ENCODE results near the gene NRG3. TPM values are rescaled to one million over a fixed set of nuclear protein-coding genes. Genes with fewer than 3 reads are reported as not detected.

Gene NRG3
- total RNA-seq, 6 experiments from 2014 or later = 0.34 to 0.99 (median 0.75) TPM

DNA sequence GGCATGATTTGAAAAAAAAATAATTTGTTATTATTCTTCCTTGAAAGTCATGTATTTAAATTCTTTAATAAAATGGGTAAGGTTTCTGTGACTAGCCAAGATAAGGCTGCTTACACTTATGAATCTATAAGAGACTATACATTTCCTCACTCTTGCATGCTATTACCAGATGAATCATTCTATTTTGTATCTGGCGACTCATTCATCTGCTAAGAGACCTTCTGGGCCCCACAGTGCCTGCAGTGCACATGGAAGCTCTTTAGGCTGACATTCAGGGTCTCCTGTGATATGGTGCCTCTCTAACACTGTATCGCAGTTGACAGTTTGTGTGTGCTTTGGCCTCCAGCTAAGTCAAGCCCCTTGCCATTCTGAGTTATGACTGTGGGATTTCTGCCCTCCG lies 121.9 kb downstream of the NRG3 start:
- DNase-seq (no peak), ATAC-seq (no peak)
- Histone ChIP-seq H3K27ac (no peak overlapping the region), H3K27me3 (no peaks in the 10 kb centered on the region), H3K4me3 (no peak overlapping the region), H3K4me1 (no peaks in the 10 kb centered on the region), H3K9me3 (no peaks in the 10 kb centered on the region), H3K36me3 (no peaks in the 10 kb centered on the region)
- no peak for TF ChIP-seq POLR2A (IDR thresholded peaks at IDR 0.05)
- no peak for TF ChIP-seq CTCF (IDR thresholded peaks at IDR 0.05)
- 89% methylated on average over 3 of the region's 3 CpGs for WGBS (ENCODE audit: insufficient coverage, low coverage, low lambda C conversion rate, missing lambda C conversion rate)
- intact Hi-C loops (cut with DNase I) = no loop called here

DNA sequence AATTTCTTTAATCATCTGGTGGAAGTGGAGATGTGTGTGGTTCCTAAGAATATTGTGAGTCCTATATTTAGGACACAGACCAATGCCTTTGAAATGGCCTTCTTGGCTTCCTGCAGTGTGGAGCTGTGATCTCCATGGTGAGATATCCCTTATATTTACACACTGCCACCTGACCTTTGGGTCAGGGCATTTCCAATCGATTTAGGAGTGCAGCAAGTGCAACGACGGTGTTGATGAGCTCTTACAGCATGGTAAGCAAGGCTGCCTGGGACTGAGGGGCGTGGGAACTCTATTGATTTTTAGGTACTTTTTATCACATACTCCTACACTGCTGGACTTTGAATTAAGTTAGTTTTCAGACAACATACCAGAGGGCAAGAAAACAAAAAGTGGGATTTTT lies 146.0 kb downstream of the NRG3 start:
- Histone ChIP-seq H3K27ac (no peak overlapping the region), H3K4me3 (no peak overlapping the region), H3K9me3 (no peaks in the 10 kb centered on the region), H3K36me3 (no peaks in the 10 kb centered on the region), H3K4me1 (no peaks in the 10 kb centered on the region), H3K27me3 (no peaks in the 10 kb centered on the region)
- intact Hi-C loops (cut with DNase I) = no loop called here
- DNase-seq = no peak
- WGBS (ENCODE audit: insufficient coverage, low coverage, low lambda C conversion rate, missing lambda C conversion rate) = 10% methylated on average over 4 of the region's 4 CpGs
- TF ChIP-seq POLR2A (IDR thresholded peaks at IDR 0.05) (no peak), CTCF (IDR thresholded peaks at IDR 0.05) (no peak)
- peak in 1 of 4 donors; percentile 67 for ATAC-seq

DNA sequence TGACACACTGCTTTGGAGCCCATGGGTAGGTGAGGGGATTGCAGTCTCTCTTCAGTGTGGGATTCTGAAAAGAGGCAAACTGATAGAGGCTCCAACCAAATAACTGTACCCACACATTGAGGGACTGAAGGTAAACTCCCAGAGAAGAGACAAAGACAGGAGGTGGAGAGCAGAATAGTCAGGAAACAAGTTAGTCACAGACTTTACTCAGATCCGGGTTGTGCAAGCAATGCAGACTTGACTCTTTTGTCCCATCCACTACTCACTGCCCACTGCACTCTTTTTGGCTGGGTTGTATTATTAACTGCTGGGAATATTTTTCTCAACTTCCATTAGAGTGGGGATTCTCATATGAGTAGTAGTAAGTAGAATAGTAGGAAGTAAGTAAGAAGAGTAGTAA lies 152.7 kb downstream of the NRG3 start:
- no peak for TF ChIP-seq CTCF (IDR thresholded peaks at IDR 0.05)
- TF ChIP-seq POLR2A (IDR thresholded peaks at IDR 0.05) = no peak
- Histone ChIP-seq H3K4me1 (no peaks in the 10 kb centered on the region), H3K27me3 (no peaks in the 10 kb centered on the region), H3K36me3 (no peaks in the 10 kb centered on the region), H3K9me3 (no peaks in the 10 kb centered on the region), H3K27ac (no peak overlapping the region), H3K4me3 (no peak overlapping the region)
- ATAC-seq (no peak), DNase-seq (no peak)
- intact Hi-C loops (cut with DNase I) = no loop called here
- 60% methylated on average over 1 of the region's 1 CpG for WGBS (ENCODE audit: insufficient coverage, low coverage, low lambda C conversion rate, missing lambda C conversion rate)

- no peaks in the 10 kb centered on the region for H3K36me3 ChIP-seq
- no peaks in the 10 kb centered on the region for H3K9me3 ChIP-seq
- H3K27ac ChIP-seq = no peak overlapping the region
- intact Hi-C loops (cut with DNase I) = no loop called here
- no peaks in the 10 kb centered on the region for H3K4me1 ChIP-seq
- H3K27me3 ChIP-seq = no peaks in the 10 kb centered on the region
- H3K4me3 ChIP-seq = no peak overlapping the region
- ATAC-seq (no peak), DNase-seq (no peak)
- TF ChIP-seq CTCF (IDR thresholded peaks at IDR 0.05) (no peak), POLR2A (IDR thresholded peaks at IDR 0.05) (no peak)
These were observed 162.1 kb downstream of the NRG3 start for GRCh38 chr10:82037076-82037475.

- no peak for ATAC-seq
- no peak for DNase-seq
- Histone ChIP-seq H3K27ac (no peak overlapping the region), H3K9me3 (no peaks in the 10 kb centered on the region), H3K4me1 (no peaks in the 10 kb centered on the region), H3K27me3 (no peaks in the 10 kb centered on the region), H3K4me3 (no peak overlapping the region), H3K36me3 (no peaks in the 10 kb centered on the region)
- intact Hi-C loops (cut with DNase I) = no loop called here
- TF ChIP-seq CTCF (IDR thresholded peaks at IDR 0.05) (no peak), POLR2A (IDR thresholded peaks at IDR 0.05) (no peak)
These were observed 163.6 kb downstream of the NRG3 start for GRCh38 chr10:82038587-82038986.
